BJ (cell line): Measurements from ENCODE around the gene MRPS18A. TPM values are rescaled to one million over a fixed set of nuclear protein-coding genes. Genes with fewer than 3 reads are reported as not detected.

Experiments used
- CTCF ChIA-PET: fragments of 350-600 bp; formaldehyde crosslinking; extraction: SDS; loops from one replicate; lab custom pipeline; 2021; ENCODE audit warnings: antibody characterized with exemption, inconsistent platforms; lab: Yijun Ruan, JAX
- POLR2A ChIA-PET: fragments of 300-600 bp; sonication (Branson Sonifier 250); formaldehyde crosslinking; extraction: SDS; loops from one replicate; lab custom pipeline; 2021; ENCODE audit warnings: antibody characterized with exemption; lab: Charles Lee
- DNase-seq: peaks from one replicate; pipeline ENCODE4 v3.0.0-alpha.2; 2011; ENCODE audit warnings: low read depth
- H3K27me3 ChIP-seq: 2 replicates; pipeline ENCODE4 v1.6.0; 2011; ENCODE audit warnings: low read length; ENCODE audit not compliant: control insufficient read depth, insufficient read depth
- H3K36me3 ChIP-seq: 2 replicates; pipeline ENCODE4 v1.5.1; 2011; ENCODE audit warnings: low read length; ENCODE audit not compliant: control insufficient read depth, insufficient read depth
- H3K4me3 ChIP-seq: 2 replicates; pipeline ENCODE4 v1.5.1; 2011; ENCODE audit warnings: low read depth, mild to moderate bottlenecking, control low read depth, low read length
- CTCF ChIP-seq: IDR thresholded peaks from 2 replicates; pipeline ENCODE4 v1.5.1; 2011; ENCODE audit warnings: low read depth, mild to moderate bottlenecking, control low read depth, inconsistent platforms, low read length, moderate library complexity; ENCODE audit not compliant: insufficient read depth
- polyA plus RNA-seq: library from polyadenylated mRNA; depleted of rRNA; stranded (reverse); fragments of >200 nt; gene quantifications from 2 replicates; pipeline ENCODE4 v1.2.3, GENCODE V29; 2011

Gene MRPS18A
- polyA plus RNA-seq, 1 experiment, result 75.0 TPM

GRCh38 chr6:43727634-43728033 lies 40.0 kb upstream of the MRPS18A start:
- POLR2A ChIA-PET, result no interaction called here
- Histone ChIP-seq H3K4me3 (no peak overlapping the region), H3K36me3 (no peaks in the 10 kb centered on the region), H3K27me3 (peaks cover under 1% of the 10 kb centered on the region)
- TF ChIP-seq CTCF, result no peak
- DNase-seq, result no peak
- CTCF ChIA-PET, result no interaction called here

GRCh38 chr6:43725643-43726580 lies 38.3 kb upstream of the MRPS18A start:
- Histone ChIP-seq H3K4me3 (no peak overlapping the region), H3K36me3 (no peaks in the 10 kb centered on the region), H3K27me3 (peaks cover 4% of the 10 kb centered on the region)
- no peak for TF ChIP-seq CTCF
- ChIA-PET POLR2A (no interaction called here), CTCF (interaction anchor here (1.6 kb wide), 2 partner anchors 59 to 353 kb away, joined by 10 to 14 read pairs; no protein-coding TSS in a partner anchor)
- no peak for DNase-seq

GRCh38 chr6:43724914-43725642 lies 37.5 kb upstream of the MRPS18A start:
- ChIA-PET POLR2A (no interaction called here), CTCF (interaction anchor here (1.0 to 2.4 kb wide), 15 partner anchors 10 to 354 kb away, joined by 3 to 14 read pairs (median 4); partner anchors contain the start of gene VEGFA)
- H3K4me3 ChIP-seq, result no peak overlapping the region
- no peaks in the 10 kb centered on the region for H3K36me3 ChIP-seq
- peaks cover 4% of the 10 kb centered on the region for H3K27me3 ChIP-seq
- DNase-seq, result peak; percentile 59
- no peak for TF ChIP-seq CTCF

- CTCF ChIA-PET, result interaction anchor here (1.0 to 2.4 kb wide), 16 partner anchors 10 to 355 kb away, joined by 3 to 14 read pairs (median 4); partner anchors contain the start of gene VEGFA
- POLR2A ChIA-PET, result no interaction called here
- H3K4me3 ChIP-seq, result no peak overlapping the region
- no peak for DNase-seq
- H3K27me3 ChIP-seq, result peaks cover 4% of the 10 kb centered on the region
- TF ChIP-seq CTCF, result no peak
- no peaks in the 10 kb centered on the region for H3K36me3 ChIP-seq
Measured at GRCh38 chr6:43724354-43724753, 36.8 kb upstream of the MRPS18A start.
